Prostate gland (tissue), 2 donors: ENCODE data around the gene MSH2. TPM values are rescaled to one million over a fixed set of nuclear protein-coding genes. Genes with fewer than 3 reads are reported as not detected.

ENCODE experiments used
- DNase-seq: peaks from one replicate; pipeline ENCODE4 v3.0.0-alpha.2; 2019; ENCODE audit warnings: low spot score
- H3K27ac ChIP-seq, 2 donors: fragments of 200-600 bp; sonication (generic); 2 replicates each; pipeline ENCODE4 v1.5.1; 2017 to 2019
- H3K27me3 ChIP-seq: fragments of 200-600 bp; sonication (generic); replicated peaks from 2 replicates; pipeline ENCODE4 v1.5.1; 2019; ENCODE audit not compliant: insufficient read depth
- H3K36me3 ChIP-seq, 2 donors: fragments of 200-600 bp; sonication (generic); 1 replicate in 1 of 2; 2 replicates in 1 of 2; pipeline versions ENCODE4 v1.5.1 to v1.8.1; 2017 to 2019
- H3K4me1 ChIP-seq: fragments of 200-600 bp; sonication (generic); replicated peaks from 2 replicates; pipeline ENCODE4 v1.5.1; 2019
- H3K4me3 ChIP-seq, 2 donors: fragments of 200-600 bp; sonication (generic); 2 replicates each; pipeline ENCODE4 v1.5.1; 2017 to 2019
- H3K9me3 ChIP-seq: fragments of 200-600 bp; sonication (generic); 2 replicates; pipeline ENCODE4 v1.5.1; 2017
- POLR2A ChIP-seq: fragments of 450-650 bp; IDR thresholded peaks from one replicate; pipeline ENCODE4 v1.6.1; 2016; ENCODE audit warnings: antibody characterized with exemption, mild to moderate bottlenecking
- POLR2AphosphoS5 ChIP-seq: sonication (generic); formaldehyde crosslinking; IDR thresholded peaks from one replicate; pipeline ENCODE4 v1.6.1; 2017; ENCODE audit warnings: antibody characterized with exemption
- WGBS: methylation state at CpG from one replicate; pipeline ENCODE4 v1.1.5; 2018; 5-methylcytosine and 5-hydroxymethylcytosine counted together
- intact Hi-C: fragments of 100-400 bp; cut with DNase I; formaldehyde crosslinking; loops from one replicate; pipeline ENCODE4 v1.14.2; 2022
- microRNA counts, 2 donors: library from miRNA; unstranded; fragments of <30 nt; microRNA quantifications; one replicate each; lab custom pipeline; 2016 to 2017
- microRNA-seq: library from miRNA; unstranded; fragments of <30 nt; microRNA quantifications from one replicate; pipeline ENCODE4, GENCODE V29; 2016
- small RNA-seq, 2 donors: library from RNA; depleted of rRNA; stranded (forward); fragments of <200 nt; gene quantifications; one replicate each; pipeline ENCODE3, GENCODE V24; 2016
- total RNA-seq, 2 donors: library from RNA; depleted of rRNA; stranded (reverse); fragments of >200 nt; gene quantifications; one replicate each; pipeline ENCODE4 v1.1.0, GENCODE V29; 2016
- TF ChIP-seq, protein P1 (sequence below), 4 experiments: fragments of 200-600 bp in 2 of 4; fragments of 450-650 bp in 2 of 4; sonication (generic) in 2 of 4; IDR thresholded peaks; 1 replicate in 3 of 4; 2 replicates in 1 of 4; pipeline ENCODE4 v1.5.1; 2016 to 2019; ENCODE audit warnings: antibody characterized with exemption in 4 of 4, mild to moderate bottlenecking in 2 of 4, moderate library complexity in 2 of 4

MSH2 gene
- total RNA-seq, 2 donors from 2014 or later = 14.0 to 17.9 TPM

DNA sequence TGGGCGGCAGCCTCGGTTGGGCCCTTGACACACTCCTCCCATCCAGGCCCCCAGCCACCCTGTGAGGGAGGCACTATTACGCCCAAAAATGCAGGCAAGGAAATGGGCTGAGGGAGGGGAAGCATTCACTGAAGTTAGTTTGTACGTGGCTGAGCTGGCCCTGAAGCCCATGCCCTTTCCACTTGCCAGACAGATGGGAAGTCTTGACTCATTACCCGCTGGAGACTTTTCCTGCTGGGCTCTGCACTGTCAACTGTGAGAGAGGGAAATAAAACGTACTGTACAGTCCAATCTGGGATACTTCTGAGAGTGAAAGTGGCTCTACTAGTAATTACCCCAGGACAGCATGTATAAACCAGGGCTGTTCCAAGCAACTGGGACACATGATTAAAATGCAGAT lies 125.9 kb downstream of the MSH2 start:
- Histone ChIP-seq H3K27me3 (no peaks in the 10 kb centered on the region), H3K4me3 (no peak overlapping the region), H3K9me3 (no peaks in the 10 kb centered on the region), H3K4me1 (no peaks in the 10 kb centered on the region), H3K27ac (no peak overlapping the region), H3K36me3 (no peaks in the 10 kb centered on the region)
- DNase-seq = no peak
- WGBS = 59% methylated on average over 6 of the region's 6 CpGs
- intact Hi-C loops = no loop called here
- TF ChIP-seq, protein P1, sequence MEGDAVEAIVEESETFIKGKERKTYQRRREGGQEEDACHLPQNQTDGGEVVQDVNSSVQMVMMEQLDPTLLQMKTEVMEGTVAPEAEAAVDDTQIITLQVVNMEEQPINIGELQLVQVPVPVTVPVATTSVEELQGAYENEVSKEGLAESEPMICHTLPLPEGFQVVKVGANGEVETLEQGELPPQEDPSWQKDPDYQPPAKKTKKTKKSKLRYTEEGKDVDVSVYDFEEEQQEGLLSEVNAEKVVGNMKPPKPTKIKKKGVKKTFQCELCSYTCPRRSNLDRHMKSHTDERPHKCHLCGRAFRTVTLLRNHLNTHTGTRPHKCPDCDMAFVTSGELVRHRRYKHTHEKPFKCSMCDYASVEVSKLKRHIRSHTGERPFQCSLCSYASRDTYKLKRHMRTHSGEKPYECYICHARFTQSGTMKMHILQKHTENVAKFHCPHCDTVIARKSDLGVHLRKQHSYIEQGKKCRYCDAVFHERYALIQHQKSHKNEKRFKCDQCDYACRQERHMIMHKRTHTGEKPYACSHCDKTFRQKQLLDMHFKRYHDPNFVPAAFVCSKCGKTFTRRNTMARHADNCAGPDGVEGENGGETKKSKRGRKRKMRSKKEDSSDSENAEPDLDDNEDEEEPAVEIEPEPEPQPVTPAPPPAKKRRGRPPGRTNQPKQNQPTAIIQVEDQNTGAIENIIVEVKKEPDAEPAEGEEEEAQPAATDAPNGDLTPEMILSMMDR (IDR thresholded peaks at IDR 0.05) = no peak
- TF ChIP-seq POLR2AphosphoS5 (no peak), POLR2A (no peak)

GRCh38 chr2:47530105-47530760 lies 127.3 kb downstream of the MSH2 start:
- Histone ChIP-seq H3K4me3 (no peak overlapping the region), H3K27me3 (no peaks in the 10 kb centered on the region), H3K4me1 (no peaks in the 10 kb centered on the region), H3K27ac (no peak overlapping the region), H3K36me3 (no peaks in the 10 kb centered on the region), H3K9me3 (no peaks in the 10 kb centered on the region)
- 68% methylated on average over 16 of the region's 16 CpGs for WGBS
- intact Hi-C loops = no loop called here
- no peak for DNase-seq
- TF ChIP-seq POLR2AphosphoS5 (no peak), POLR2A (no peak)
- TF ChIP-seq, protein P1 (IDR thresholded peaks at IDR 0.05) = no peak

DNA sequence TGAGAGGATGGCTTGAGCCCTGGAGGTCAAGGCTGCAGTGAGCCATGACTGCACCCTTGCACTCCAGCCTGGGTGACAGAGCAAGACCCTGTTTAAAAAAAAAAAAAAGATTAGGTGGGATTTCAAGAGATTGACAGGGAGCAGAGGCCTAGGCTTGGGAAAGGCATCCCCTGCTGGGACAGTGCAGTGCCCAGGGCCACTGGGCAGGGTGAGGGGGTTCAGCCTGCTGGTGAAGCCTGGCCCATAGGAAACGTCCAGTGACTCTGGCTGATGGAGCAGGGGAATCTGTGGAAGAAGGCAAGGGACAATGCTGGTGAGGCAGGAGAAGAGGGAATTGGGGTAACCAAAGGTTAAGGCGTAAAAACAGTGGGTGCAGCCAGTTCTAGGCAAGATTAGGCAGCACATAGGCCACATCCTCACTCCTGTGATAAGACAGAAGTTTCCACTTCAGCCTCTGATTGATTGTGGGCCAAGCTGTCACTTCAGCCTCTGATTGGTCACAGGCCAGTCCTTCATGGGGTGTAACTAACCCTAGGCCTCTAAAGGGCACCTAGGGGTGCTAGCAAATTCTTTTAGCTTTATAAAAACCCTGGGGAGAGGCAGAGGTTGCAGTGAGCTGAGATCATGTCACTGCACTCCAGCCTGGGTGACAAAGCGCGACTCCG lies 128.6 kb downstream of the MSH2 start:
- intact Hi-C loops = no loop called here
- no peaks in the 10 kb centered on the region for H3K27me3 ChIP-seq
- WGBS = 90% methylated on average over 5 of the region's 5 CpGs
- H3K4me1 ChIP-seq = no peaks in the 10 kb centered on the region
- DNase-seq = no peak
- H3K9me3 ChIP-seq = no peaks in the 10 kb centered on the region
- no peak overlapping the region for H3K27ac ChIP-seq
- no peaks in the 10 kb centered on the region for H3K36me3 ChIP-seq
- H3K4me3 ChIP-seq = no peak overlapping the region
- no peak for TF ChIP-seq POLR2AphosphoS5
- TF ChIP-seq, protein P1 (IDR thresholded peaks at IDR 0.05) = no peak
- no peak for TF ChIP-seq POLR2A

MicroRNAs encoded within 50 kb of the gene (microRNA counts, 767-probe panel; counts per million panel counts)
- microRNA hsa-miR-559 (lab: Ali Mortazavi, UCI) = 0 to 431 counts per million in 2 donors

Small RNAs within 50 kb of the gene (microRNA-seq; reads per million reads assigned to microRNA genes)
- gene MIR559 = not detected

Small RNAs within 50 kb of the gene (small RNA-seq; reads per million reads assigned to genes)
- gene MIR559 = 0 to 0.10 reads per million in 2 donors
- 0 reads per million in 2 donors for gene RF00017
- 0 reads per million in 2 donors for gene RN7SKP119

Other genes with a start within 250 kb of the MSH2 start
- 1 to 10 TPM in 1 of 2 donors, not detected in 1; 1.4 TPM for gene STPG4, start 247.8 kb upstream of the MSH2 start, total RNA-seq
- gene CALM2, start 226.6 kb upstream of the MSH2 start, total RNA-seq = 100 to 1,000 TPM; 391 to 511 TPM
- gene EPCAM, start 33.8 kb upstream of the MSH2 start, total RNA-seq = 10 to 100 TPM; 38.8 to 59.9 TPM
- under 1 TPM; 0.18 to 0.62 TPM for gene KCNK12, start 167.8 kb downstream of the MSH2 start, total RNA-seq